Spleen (tissue), 11 donors: ENCODE data around the gene HJV. TPM values are rescaled to one million over a fixed set of nuclear protein-coding genes. Genes with fewer than 3 reads are reported as not detected.

Experiments used
- DNase-seq: peaks from one replicate; pipeline ENCODE4 v3.0.0-alpha.2; 2020
- H3K27ac ChIP-seq, 8 donors: fragments of 200-600 bp; sonication (generic) in 7 of 8; 1 replicate in 4 of 8; 2 replicates in 4 of 8; pipeline versions ENCODE4 v1.5.0 to v1.8.0; 2016 to 2021; ENCODE audit warnings: inconsistent platforms in 4 of 8, mild to moderate bottlenecking in 4 of 8, moderate library complexity in 1 of 8
- H3K27me3 ChIP-seq, 7 donors: fragments of 200-600 bp; sonication (generic) in 6 of 7; replicated peaks in 1 of 7; 1 replicate in 4 of 7; 2 replicates in 3 of 7; pipeline versions ENCODE4 v1.5.0 to v1.8.0; 2016 to 2021; ENCODE audit warnings: inconsistent platforms in 3 of 7, mild to moderate bottlenecking in 1 of 7
- H3K36me3 ChIP-seq, 6 donors: fragments of 200-600 bp; sonication (generic) in 5 of 6; 1 replicate in 4 of 6; 2 replicates in 2 of 6; pipeline versions ENCODE4 v1.5.0 to v1.8.0; 2016 to 2021; ENCODE audit warnings: inconsistent platforms in 2 of 6
- H3K4me1 ChIP-seq, 6 donors: fragments of 200-600 bp; sonication (generic) in 5 of 6; 1 replicate in 3 of 6; 2 replicates in 3 of 6; pipeline versions ENCODE4 v1.5.0 to v1.8.0; 2016 to 2021; ENCODE audit warnings: inconsistent platforms in 3 of 6
- H3K4me3 ChIP-seq, 8 donors: fragments of 200-600 bp; sonication (generic) in 7 of 8; 1 replicate in 4 of 8; 2 replicates in 4 of 8; pipeline versions ENCODE4 v1.5.0 to v1.8.0; 2016 to 2021; ENCODE audit warnings: inconsistent platforms in 4 of 8, mild to moderate bottlenecking in 4 of 8, moderate library complexity in 2 of 8
- H3K9me3 ChIP-seq, 8 donors: fragments of 200-600 bp; sonication (generic) in 7 of 8; 1 replicate in 4 of 8; 2 replicates in 4 of 8; pipeline versions ENCODE4 v1.5.0 to v1.8.0; 2016 to 2021; ENCODE audit warnings: inconsistent platforms in 4 of 8
- CTCF ChIP-seq, 11 experiments: fragments of 200-600 bp in 7 of 11; fragments of 450-650 bp in 4 of 11; sonication (generic) in 4 of 11; IDR thresholded peaks in 8 of 11; conservative IDR thresholded peaks in 3 of 11; 1 replicate in 7 of 11; 2 replicates in 4 of 11; pipeline versions ENCODE4 v1.4.0 to v1.8.0; 2016 to 2021; ENCODE audit warnings: antibody characterized with exemption in 11 of 11, inconsistent platforms in 4 of 11, mild to moderate bottlenecking in 1 of 11
- POLR2A ChIP-seq, 3 donors: fragments of 450-650 bp; IDR thresholded peaks; one replicate each; pipeline ENCODE4 v1.5.1; 2017; ENCODE audit warnings: antibody characterized with exemption in 3 of 3, mild to moderate bottlenecking in 1 of 3
- POLR2AphosphoS5 ChIP-seq, 3 donors: sonication (generic); formaldehyde crosslinking; IDR thresholded peaks; one replicate each; pipeline ENCODE4 v1.5.1; 2017; ENCODE audit warnings: antibody characterized with exemption in 3 of 3
- WGBS, 5 donors: extraction: QIAGEN DNeasy Blood & Tissue Kit in 3 of 5; methylation state at CpG; one replicate each; pipeline versions ENCODE4 v1.1.5 to v1.1.7; 2013 to 2018; 5-methylcytosine and 5-hydroxymethylcytosine counted together
- intact Hi-C: fragments of 100-400 bp; cut with DNase I; formaldehyde crosslinking; loops from one replicate; pipeline ENCODE4 v1.15.0; 2023; ENCODE audit warnings: low total_unique reads
- polyA plus RNA-seq, 3 donors: library from polyadenylated mRNA; stranded (reverse); fragments of 200-250 nt; gene quantifications; one replicate each; pipeline ENCODE4 v1.2.1, GENCODE V29; 2013
- total RNA-seq, 7 donors: library from RNA; depleted of rRNA in 3 of 7; stranded (reverse); fragments of >200 nt in 3 of 7; fragmentation: NEBNext Ultra II Directional in 4 of 7; extraction: Animal tissue kit (Norgen Biotek cat#: 25700) in 4 of 7; gene quantifications; one replicate each; pipeline versions ENCODE4 v1.1.0 to v1.2.1, GENCODE V29; 2016 to 2021
- donor health status: healthy with polysubstance abuse.
- donor health status: DM: no; HTN: no; CAD: no; lungs with moderate emphysema.
- donor health status: DM: no; HTN: no; CAD: no.
- donor health status: Bipolar disorder and iron deficiency.
- donor health status: healthy.
- donor health status: DM: no; HTN: no; CAD: no.
- donor health status: DM: yes; HTN: yes; CAD: no.

The HJV gene
- total and polyA plus RNA-seq, 10 donors, result not detected

- H3K4me1 ChIP-seq, result peaks cover 10 to 89% (median 37%) of the 10 kb centered on the region in 6 donors
- DNase-seq, result no peak
- peak overlapping the region in 2 of 8 donors; percentile 15 to 54 for H3K4me3 ChIP-seq
These were observed 13.9 kb downstream of the HJV start for GRCh38 chr1:146007489-146008133.

DNA sequence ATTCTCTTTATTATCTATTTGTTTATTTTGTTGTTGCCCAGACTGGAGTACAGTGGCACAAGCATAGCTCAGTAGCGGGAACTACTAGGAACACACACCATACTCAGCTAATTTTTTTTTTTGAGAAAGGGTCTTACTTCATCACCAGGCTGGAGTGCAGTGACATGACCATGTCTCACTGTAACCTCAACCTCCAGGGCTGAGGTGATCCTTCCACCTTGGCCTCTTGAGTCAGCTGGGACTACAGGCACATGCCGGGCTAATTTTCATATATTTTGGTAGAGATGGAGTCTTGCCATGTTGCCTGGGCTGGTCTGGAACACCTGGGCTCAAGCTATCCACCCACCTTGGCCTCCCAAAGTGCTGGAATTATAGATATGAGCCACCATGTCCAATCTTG, 19.8 kb downstream of the HJV start:
- intact Hi-C loops, result no loop called here
- Histone ChIP-seq H3K27ac (peak overlapping the region in 7 of 8 donors; percentile 25 to 100 (median 61)), H3K4me1 (peaks cover 21 to 96% (median 60%) of the 10 kb centered on the region in 6 donors), H3K4me3 (peak overlapping the region in 1 of 8 donors; percentile 27), H3K9me3 (no peaks in the 10 kb centered on the region), H3K27me3 (no peaks in the 10 kb centered on the region), H3K36me3 (no peaks in the 10 kb centered on the region)
- TF ChIP-seq POLR2A (IDR thresholded peaks at IDR 0.05), result no peak
- TF ChIP-seq CTCF (IDR thresholded peaks at IDR 0.05 in 8 of 11, conservative IDR thresholded peaks at IDR 0.05 in 3 of 11), result no peak
- TF ChIP-seq POLR2AphosphoS5 (IDR thresholded peaks at IDR 0.05), result no peak
- WGBS, 5 donors, result 90 to 98% (median 97%) methylated on average over 2 of the region's 2 CpGs
- DNase-seq, result no peak

More at GRCh38 chr1:146007489-146008133, 13.9 kb downstream of the HJV start:
- no peaks in the 10 kb centered on the region for H3K36me3 ChIP-seq
- H3K27ac ChIP-seq, result peak overlapping the region; percentile 44 to 95 (median 91)
- intact Hi-C loops, result no loop called here
- H3K27me3 ChIP-seq, result no peaks in the 10 kb centered on the region
- TF ChIP-seq POLR2A (IDR thresholded peaks at IDR 0.05), result no peak
- TF ChIP-seq POLR2AphosphoS5 (IDR thresholded peaks at IDR 0.05), result no peak
- TF ChIP-seq CTCF (IDR thresholded peaks at IDR 0.05 in 8 of 11, conservative IDR thresholded peaks at IDR 0.05 in 3 of 11), result peak in 4 of 11 experiments; percentile 11 to 33 (median 22)
- H3K9me3 ChIP-seq, result no peaks in the 10 kb centered on the region
- 89 to 94% (median 91%) methylated on average over 8 of the region's 8 CpGs for WGBS, 5 donors

DNA sequence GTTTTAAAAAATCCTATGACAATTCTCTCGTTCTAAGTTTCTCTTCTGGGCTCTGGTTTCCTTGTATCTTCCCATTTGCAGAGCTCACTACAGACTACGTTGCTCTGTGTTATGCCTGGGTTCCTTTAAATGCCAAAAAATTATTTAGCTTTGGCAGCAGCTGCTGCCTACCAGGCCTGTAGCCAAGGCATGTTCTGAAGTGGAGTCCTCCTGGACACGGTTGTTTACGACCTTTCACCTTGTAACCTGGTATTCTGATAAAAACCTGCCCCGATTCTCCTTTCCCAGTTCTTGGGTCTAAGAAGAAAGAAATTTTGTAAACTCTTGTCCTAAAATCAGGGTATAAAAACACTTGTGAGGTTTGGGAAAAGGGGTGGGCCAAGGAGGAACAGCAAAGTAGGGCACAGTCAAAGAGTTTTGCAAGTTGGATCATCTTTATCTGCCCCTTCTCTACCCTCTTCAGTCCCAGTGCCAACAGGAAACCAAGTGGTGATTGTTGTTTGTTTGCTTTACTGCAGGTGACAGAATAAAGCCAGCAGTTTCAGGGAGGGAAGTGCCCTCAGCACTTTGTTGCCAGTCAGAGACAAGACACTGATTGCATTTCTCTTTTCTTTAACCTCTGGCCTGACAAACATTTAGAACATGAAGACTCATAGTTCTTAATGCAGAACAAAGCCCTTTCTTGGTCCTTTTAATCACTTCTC, 22.1 kb downstream of the HJV start:
- Histone ChIP-seq H3K36me3 (peaks cover 6 to 14% (median 10%) of the 10 kb centered on the region in 6 donors), H3K4me3 (peak overlapping the region in 3 of 8 donors; percentile 0 to 100 (median 3)), H3K9me3 (no peaks in the 10 kb centered on the region), H3K4me1 (peaks cover 13 to 74% (median 40%) of the 10 kb centered on the region in 6 donors), H3K27me3 (no peaks in the 10 kb centered on the region), H3K27ac (peak overlapping the region; percentile 93 to 100 (median 99))
- peak in 2 of 11 experiments; percentile 13 to 26 for TF ChIP-seq CTCF (IDR thresholded peaks at IDR 0.05 in 8 of 11, conservative IDR thresholded peaks at IDR 0.05 in 3 of 11)
- peak in 1 of 3 donors; percentile 98 for TF ChIP-seq POLR2AphosphoS5 (IDR thresholded peaks at IDR 0.05)
- TF ChIP-seq POLR2A (IDR thresholded peaks at IDR 0.05), result peak in 2 of 3 donors; percentile 30 to 78
- no peak for DNase-seq
- WGBS, 5 donors, result 37 to 49% (median 46%) methylated on average over 5 of the region's 5 CpGs
- intact Hi-C loops, result no loop called here

GRCh38 chr1:145997718-145998023, 23.9 kb downstream of the HJV start:
- DNase-seq, result no peak
- intact Hi-C loops, result no loop called here
- Histone ChIP-seq H3K27ac (peak overlapping the region; percentile 93 to 100 (median 99)), H3K9me3 (no peaks in the 10 kb centered on the region), H3K4me3 (peak overlapping the region; percentile 43 to 100 (median 92)), H3K4me1 (peaks cover 17 to 71% (median 44%) of the 10 kb centered on the region in 6 donors), H3K36me3 (peaks cover 21 to 32% (median 28%) of the 10 kb centered on the region in 6 donors), H3K27me3 (no peaks in the 10 kb centered on the region)
- TF ChIP-seq CTCF (IDR thresholded peaks at IDR 0.05 in 8 of 11, conservative IDR thresholded peaks at IDR 0.05 in 3 of 11) (no peak), POLR2A (IDR thresholded peaks at IDR 0.05) (no peak), POLR2AphosphoS5 (IDR thresholded peaks at IDR 0.05) (no peak)
- 4 to 7% (median 5%) methylated on average over 3 of the region's 3 CpGs for WGBS, 5 donors
